GM23338 (cell line): ENCODE data around the gene SMARCA2.

Source experiments
- EZH2 ChIP-seq: fragments of 200-600 bp; sonication (generic); IDR thresholded peaks from one replicate; pipeline ENCODE4 v1.8.0; 2017; ENCODE audit warnings: antibody characterized with exemption, mild to moderate bottlenecking, low read depth; ENCODE audit not compliant: unreplicated experiment
- JUNB ChIP-seq: IDR thresholded peaks from one replicate; pipeline ENCODE4 v1.6.1; 2016; ENCODE audit warnings: antibody characterized with exemption; ENCODE audit not compliant: unreplicated experiment
- TF ChIP-seq, protein P1 (sequence below), 2 experiments: fragments of 200-600 bp in 1 of 2; sonication (generic) in 1 of 2; conservative IDR thresholded peaks; 2 replicates each; pipeline versions ENCODE4 v1.5.1 to v1.6.1; 2016 to 2017; ENCODE audit warnings: antibody characterized with exemption in 2 of 2, low read depth in 2 of 2, mild to moderate bottlenecking in 2 of 2, moderate library complexity in 1 of 2

DNA sequence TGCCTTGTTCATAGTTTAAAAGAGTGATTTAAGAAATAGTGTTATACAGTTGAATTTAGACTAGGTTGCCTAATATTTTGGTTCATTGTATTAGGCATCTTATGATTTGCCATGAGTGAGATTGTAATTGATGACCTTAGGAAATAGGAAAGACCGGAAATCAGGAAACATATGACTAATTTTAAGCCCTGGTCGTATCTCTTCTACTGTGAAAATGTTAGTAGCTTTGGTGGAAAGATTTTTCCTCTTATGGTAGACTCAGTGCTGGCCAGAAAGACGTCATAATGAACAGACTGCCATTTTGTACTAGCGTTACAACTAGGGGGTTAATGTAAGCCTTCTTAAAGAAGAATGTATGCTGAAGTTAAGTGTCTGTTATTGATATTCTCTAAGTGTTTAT lies 21.7 kb downstream of the SMARCA2 start:
- no peak for TF ChIP-seq EZH2
- TF ChIP-seq, protein P1, sequence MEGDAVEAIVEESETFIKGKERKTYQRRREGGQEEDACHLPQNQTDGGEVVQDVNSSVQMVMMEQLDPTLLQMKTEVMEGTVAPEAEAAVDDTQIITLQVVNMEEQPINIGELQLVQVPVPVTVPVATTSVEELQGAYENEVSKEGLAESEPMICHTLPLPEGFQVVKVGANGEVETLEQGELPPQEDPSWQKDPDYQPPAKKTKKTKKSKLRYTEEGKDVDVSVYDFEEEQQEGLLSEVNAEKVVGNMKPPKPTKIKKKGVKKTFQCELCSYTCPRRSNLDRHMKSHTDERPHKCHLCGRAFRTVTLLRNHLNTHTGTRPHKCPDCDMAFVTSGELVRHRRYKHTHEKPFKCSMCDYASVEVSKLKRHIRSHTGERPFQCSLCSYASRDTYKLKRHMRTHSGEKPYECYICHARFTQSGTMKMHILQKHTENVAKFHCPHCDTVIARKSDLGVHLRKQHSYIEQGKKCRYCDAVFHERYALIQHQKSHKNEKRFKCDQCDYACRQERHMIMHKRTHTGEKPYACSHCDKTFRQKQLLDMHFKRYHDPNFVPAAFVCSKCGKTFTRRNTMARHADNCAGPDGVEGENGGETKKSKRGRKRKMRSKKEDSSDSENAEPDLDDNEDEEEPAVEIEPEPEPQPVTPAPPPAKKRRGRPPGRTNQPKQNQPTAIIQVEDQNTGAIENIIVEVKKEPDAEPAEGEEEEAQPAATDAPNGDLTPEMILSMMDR (conservative IDR thresholded peaks at IDR 0.05; ENCODE audit: low read depth in 2 of 2) = no peak
- no peak for TF ChIP-seq JUNB
